ENCODE results near the gene NEMP2. TPM values are rescaled to one million over a fixed set of nuclear protein-coding genes. Genes with fewer than 3 reads are reported as not detected.

The NEMP2 gene
- total RNA-seq, 1 experiment from 2014 or later: 12.0 TPM

GRCh38 chr2:190478572-190479195, 55.8 kb downstream of the NEMP2 start:
- Histone ChIP-seq H3K27me3 (ENCODE audit: control insufficient read depth, insufficient read depth, low read length) (no peaks in the 10 kb centered on the region), H3K4me3 (ENCODE audit: low read depth in 2 of 2, low read length in 2 of 2) (no peak overlapping the region), H3K36me3 (ENCODE audit: control insufficient read depth, insufficient read depth, low read length) (no peaks in the 10 kb centered on the region), H3K27ac (ENCODE audit: low read length) (no peak overlapping the region), H3K4me1 (ENCODE audit: control insufficient read depth, insufficient read depth, low read length) (no peaks in the 10 kb centered on the region; the same call in 1 of the 2 replicates), H3K9me3 (ENCODE audit: control insufficient read depth, insufficient read depth, low read depth, low read length) (no peaks in the 10 kb centered on the region)
- TF ChIP-seq, protein P1, sequence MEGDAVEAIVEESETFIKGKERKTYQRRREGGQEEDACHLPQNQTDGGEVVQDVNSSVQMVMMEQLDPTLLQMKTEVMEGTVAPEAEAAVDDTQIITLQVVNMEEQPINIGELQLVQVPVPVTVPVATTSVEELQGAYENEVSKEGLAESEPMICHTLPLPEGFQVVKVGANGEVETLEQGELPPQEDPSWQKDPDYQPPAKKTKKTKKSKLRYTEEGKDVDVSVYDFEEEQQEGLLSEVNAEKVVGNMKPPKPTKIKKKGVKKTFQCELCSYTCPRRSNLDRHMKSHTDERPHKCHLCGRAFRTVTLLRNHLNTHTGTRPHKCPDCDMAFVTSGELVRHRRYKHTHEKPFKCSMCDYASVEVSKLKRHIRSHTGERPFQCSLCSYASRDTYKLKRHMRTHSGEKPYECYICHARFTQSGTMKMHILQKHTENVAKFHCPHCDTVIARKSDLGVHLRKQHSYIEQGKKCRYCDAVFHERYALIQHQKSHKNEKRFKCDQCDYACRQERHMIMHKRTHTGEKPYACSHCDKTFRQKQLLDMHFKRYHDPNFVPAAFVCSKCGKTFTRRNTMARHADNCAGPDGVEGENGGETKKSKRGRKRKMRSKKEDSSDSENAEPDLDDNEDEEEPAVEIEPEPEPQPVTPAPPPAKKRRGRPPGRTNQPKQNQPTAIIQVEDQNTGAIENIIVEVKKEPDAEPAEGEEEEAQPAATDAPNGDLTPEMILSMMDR (IDR thresholded peaks at IDR 0.05): no peak
- TF ChIP-seq POLR2AphosphoS5 (IDR thresholded peaks at IDR 0.05; ENCODE audit: low read depth, low read length) (no peak), SIN3A (IDR thresholded peaks at IDR 0.05; ENCODE audit: borderline replicate concordance, insufficient read depth, low read depth, low read length) (no peak), TCF7L2 (IDR thresholded peaks at IDR 0.05; ENCODE audit: low read depth, low read length) (no peak)
- TF ChIP-seq, protein P2, sequence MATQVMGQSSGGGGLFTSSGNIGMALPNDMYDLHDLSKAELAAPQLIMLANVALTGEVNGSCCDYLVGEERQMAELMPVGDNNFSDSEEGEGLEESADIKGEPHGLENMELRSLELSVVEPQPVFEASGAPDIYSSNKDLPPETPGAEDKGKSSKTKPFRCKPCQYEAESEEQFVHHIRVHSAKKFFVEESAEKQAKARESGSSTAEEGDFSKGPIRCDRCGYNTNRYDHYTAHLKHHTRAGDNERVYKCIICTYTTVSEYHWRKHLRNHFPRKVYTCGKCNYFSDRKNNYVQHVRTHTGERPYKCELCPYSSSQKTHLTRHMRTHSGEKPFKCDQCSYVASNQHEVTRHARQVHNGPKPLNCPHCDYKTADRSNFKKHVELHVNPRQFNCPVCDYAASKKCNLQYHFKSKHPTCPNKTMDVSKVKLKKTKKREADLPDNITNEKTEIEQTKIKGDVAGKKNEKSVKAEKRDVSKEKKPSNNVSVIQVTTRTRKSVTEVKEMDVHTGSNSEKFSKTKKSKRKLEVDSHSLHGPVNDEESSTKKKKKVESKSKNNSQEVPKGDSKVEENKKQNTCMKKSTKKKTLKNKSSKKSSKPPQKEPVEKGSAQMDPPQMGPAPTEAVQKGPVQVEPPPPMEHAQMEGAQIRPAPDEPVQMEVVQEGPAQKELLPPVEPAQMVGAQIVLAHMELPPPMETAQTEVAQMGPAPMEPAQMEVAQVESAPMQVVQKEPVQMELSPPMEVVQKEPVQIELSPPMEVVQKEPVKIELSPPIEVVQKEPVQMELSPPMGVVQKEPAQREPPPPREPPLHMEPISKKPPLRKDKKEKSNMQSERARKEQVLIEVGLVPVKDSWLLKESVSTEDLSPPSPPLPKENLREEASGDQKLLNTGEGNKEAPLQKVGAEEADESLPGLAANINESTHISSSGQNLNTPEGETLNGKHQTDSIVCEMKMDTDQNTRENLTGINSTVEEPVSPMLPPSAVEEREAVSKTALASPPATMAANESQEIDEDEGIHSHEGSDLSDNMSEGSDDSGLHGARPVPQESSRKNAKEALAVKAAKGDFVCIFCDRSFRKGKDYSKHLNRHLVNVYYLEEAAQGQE (IDR thresholded peaks at IDR 0.05; ENCODE audit: insufficient read depth in 1 of 2, low read depth in 2 of 2, low read length in 1 of 2): no peak
- intact Hi-C loops (cut with micrococcal nuclease; ENCODE audit: unreplicated experiment) (no loop called here), in situ Hi-C loops (cut with HindIII; ENCODE audit: low pct_unique_long_range_greater_than_20kb, low sequenced_read_pairs) (no loop called here)
- BruUV-seq (replicated peaks): no TSS peak
- DNase-seq (ENCODE audit: low read depth, low spot score): no peak
- CTCF ChIA-PET: no interaction called here
- POLR2A ChIA-PET: no interaction called here
- no peak for ATAC-seq

DNA sequence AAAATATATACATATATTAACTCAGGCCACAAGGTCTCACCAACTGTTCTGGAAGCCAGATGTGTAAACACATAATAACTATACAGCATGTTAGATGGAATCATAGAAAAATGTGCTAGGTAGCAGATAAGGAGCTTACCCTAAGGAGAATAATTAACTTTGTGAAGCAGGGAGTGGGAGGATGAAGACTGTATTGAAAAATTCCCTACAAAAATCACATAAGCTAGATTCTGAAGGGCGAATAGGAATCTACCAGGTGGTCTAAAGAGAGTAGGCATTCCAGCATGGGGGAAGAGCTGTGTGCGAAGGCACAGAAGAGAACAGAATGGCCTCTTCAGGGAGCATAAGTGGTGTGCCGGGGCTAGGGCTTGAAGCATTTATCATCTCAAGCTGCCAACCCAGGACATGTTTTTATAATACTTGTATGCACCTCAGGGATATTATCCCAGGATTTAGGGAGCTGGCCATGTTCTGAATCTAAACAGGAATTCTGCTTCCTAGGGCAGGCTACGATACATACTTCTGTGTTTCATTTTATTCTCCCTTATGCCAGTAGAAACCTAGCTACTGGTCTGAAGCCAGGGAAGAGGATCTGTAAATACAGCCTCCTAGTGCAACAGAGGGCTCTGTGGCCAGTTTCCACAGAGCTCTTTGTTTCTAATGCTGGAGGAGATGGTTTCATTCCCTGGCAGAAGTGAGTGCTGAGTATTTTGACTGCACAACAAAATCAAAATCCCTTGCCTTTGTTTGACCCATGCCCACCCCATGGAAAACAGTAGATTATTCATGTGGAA, 56.7 kb downstream of the NEMP2 start:
- in situ Hi-C loops (cut with HindIII; ENCODE audit: low pct_unique_long_range_greater_than_20kb, low sequenced_read_pairs) (no loop called here), intact Hi-C loops (cut with micrococcal nuclease; ENCODE audit: unreplicated experiment) (no loop called here)
- Histone ChIP-seq H3K9me3 (ENCODE audit: control insufficient read depth, insufficient read depth, low read depth, low read length) (no peaks in the 10 kb centered on the region), H3K4me1 (ENCODE audit: control insufficient read depth, insufficient read depth, low read length) (no peaks in the 10 kb centered on the region; the same call in 1 of the 2 replicates), H3K27me3 (ENCODE audit: control insufficient read depth, insufficient read depth, low read length) (no peaks in the 10 kb centered on the region), H3K27ac (ENCODE audit: low read length) (no peak overlapping the region), H3K4me3 (ENCODE audit: low read depth in 2 of 2, low read length in 2 of 2) (no peak overlapping the region), H3K36me3 (ENCODE audit: control insufficient read depth, insufficient read depth, low read length) (no peaks in the 10 kb centered on the region)
- ChIA-PET CTCF (no interaction called here), POLR2A (no interaction called here)
- DNase-seq (ENCODE audit: low read depth, low spot score): no peak
- TF ChIP-seq TCF7L2 (IDR thresholded peaks at IDR 0.05; ENCODE audit: low read depth, low read length) (no peak), POLR2AphosphoS5 (IDR thresholded peaks at IDR 0.05; ENCODE audit: low read depth, low read length) (no peak), SIN3A (IDR thresholded peaks at IDR 0.05; ENCODE audit: borderline replicate concordance, insufficient read depth, low read depth, low read length) (no peak)
- TF ChIP-seq, protein P1 (IDR thresholded peaks at IDR 0.05): no peak
- TF ChIP-seq, protein P2 (IDR thresholded peaks at IDR 0.05; ENCODE audit: insufficient read depth in 1 of 2, low read depth in 2 of 2, low read length in 1 of 2): no peak
- ATAC-seq: peak; percentile 48
- BruUV-seq (replicated peaks): no TSS peak

Measured in Panc1 (cell line).